GM23338 (cell line): ENCODE results near the gene YTHDF1. TPM values are rescaled to one million over a fixed set of nuclear protein-coding genes. Genes with fewer than 3 reads are reported as not detected.

Source experiments
- ATAC-seq: fragments of 200-7000 bp; cut with Tn5 transposase; 3 replicates; pipeline ENCODE4 v1.9.1; 2020
- DNase-seq: peaks from one replicate; pipeline ENCODE4 v3.0.0-alpha.2; 2015; ENCODE audit warnings: low spot score
- H2AFZ ChIP-seq: fragments of 200-600 bp; sonication (generic); 2 replicates; pipeline ENCODE4 v1.8.0; 2016; ENCODE audit warnings: antibody characterized with exemption, mild to moderate bottlenecking, moderate library complexity
- H3F3A ChIP-seq: fragments of 200-600 bp; sonication (generic); replicated peaks from 2 replicates; pipeline ENCODE4 v1.8.0; 2017; ENCODE audit warnings: antibody characterized with exemption, mixed run types, low read depth
- H3K27ac ChIP-seq: fragments of 200-600 bp; sonication (generic); 2 replicates; pipeline ENCODE4 v1.6.1; 2016; ENCODE audit warnings: low read depth
- H3K27me3 ChIP-seq: fragments of 200-600 bp; sonication (generic); 2 replicates; pipeline ENCODE4 v1.8.0; 2016; ENCODE audit warnings: mild to moderate bottlenecking, mixed run types, moderate library complexity; ENCODE audit not compliant: insufficient read depth
- H3K36me3 ChIP-seq: fragments of 200-600 bp; sonication (generic); 2 replicates; pipeline ENCODE4 v1.8.0; 2016; ENCODE audit warnings: mild to moderate bottlenecking; ENCODE audit not compliant: insufficient read depth
- H3K4me1 ChIP-seq: fragments of 200-600 bp; sonication (generic); 2 replicates; pipeline ENCODE4 v1.8.0; 2016; ENCODE audit warnings: mild to moderate bottlenecking, moderate library complexity; ENCODE audit not compliant: insufficient read depth
- H3K4me2 ChIP-seq: fragments of 200-600 bp; sonication (generic); 2 replicates; pipeline ENCODE4 v1.7.1; 2017; ENCODE audit warnings: mixed run types
- H3K4me3 ChIP-seq: fragments of 200-600 bp; sonication (generic); 2 replicates; pipeline ENCODE4 v1.6.1; 2016; ENCODE audit warnings: mixed run types
- H3K79me2 ChIP-seq: fragments of 200-600 bp; sonication (generic); replicated peaks from 2 replicates; pipeline ENCODE4 v1.8.0; 2017; ENCODE audit warnings: mild to moderate bottlenecking; ENCODE audit not compliant: insufficient read depth
- H3K9me2 ChIP-seq: fragments of 200-600 bp; sonication (generic); 2 replicates; pipeline ENCODE4 v1.8.0; 2017; ENCODE audit not compliant: insufficient read depth
- H4K20me1 ChIP-seq: fragments of 200-600 bp; sonication (generic); replicated peaks from 2 replicates; pipeline ENCODE4 v1.8.0; 2017; ENCODE audit warnings: mild to moderate bottlenecking; ENCODE audit not compliant: insufficient read depth
- H3K27ac Mint-ChIP-seq: 2 replicates; pipeline ENCODE4 v1.8.0; 2020; ENCODE audit warnings: inconsistent platforms, mild to moderate bottlenecking, moderate library complexity, mixed read lengths
- H3K27me3 Mint-ChIP-seq: 3 replicates; pipeline ENCODE4 v1.8.0; 2022; ENCODE audit warnings: low read depth, mild to moderate bottlenecking, moderate library complexity, mixed read lengths, inconsistent platforms; ENCODE audit not compliant: insufficient read depth, poor library complexity
- H3K36me3 Mint-ChIP-seq: 3 replicates; pipeline ENCODE4 v1.8.0; 2021; ENCODE audit warnings: low read depth, mild to moderate bottlenecking, inconsistent platforms, moderate library complexity, mixed read lengths
- H3K4me1 Mint-ChIP-seq: 3 replicates; pipeline ENCODE4 v1.8.0; 2020; ENCODE audit warnings: mild to moderate bottlenecking, inconsistent platforms, mixed read lengths
- H3K4me3 Mint-ChIP-seq: 3 replicates; pipeline ENCODE4 v1.8.0; 2021; ENCODE audit warnings: moderate library complexity, mild to moderate bottlenecking, inconsistent platforms, mixed read lengths
- H3K9me3 Mint-ChIP-seq: 3 replicates; pipeline ENCODE4 v1.8.0; 2020; ENCODE audit warnings: moderate library complexity, mild to moderate bottlenecking, inconsistent platforms, mixed read lengths
- CREB1 ChIP-seq: fragments of 250-450 bp; sonication (Bioruptor Pico); IDR thresholded peaks from 2 replicates; pipeline ENCODE4 v1.5.0; 2020; ENCODE audit warnings: low read depth, mild to moderate bottlenecking, moderate library complexity
- CTCF ChIP-seq, 2 experiments: fragments of 200-600 bp in 1 of 2; sonication (generic) in 1 of 2; conservative IDR thresholded peaks; 2 replicates each; pipeline versions ENCODE4 v1.5.1 to v1.6.1; 2016 to 2017; ENCODE audit warnings: antibody characterized with exemption in 2 of 2, low read depth in 2 of 2, mild to moderate bottlenecking in 2 of 2, moderate library complexity in 1 of 2
- ETS1 ChIP-seq: IDR thresholded peaks from 2 replicates; pipeline ENCODE4 v1.6.1; 2016; ENCODE audit warnings: antibody characterized with exemption
- EZH2 ChIP-seq: fragments of 200-600 bp; sonication (generic); IDR thresholded peaks from one replicate; pipeline ENCODE4 v1.8.0; 2017; ENCODE audit warnings: antibody characterized with exemption, mild to moderate bottlenecking, low read depth; ENCODE audit not compliant: unreplicated experiment
- NANOG ChIP-seq: IDR thresholded peaks from 2 replicates; pipeline ENCODE4 v1.6.1; 2016; ENCODE audit warnings: antibody characterized with exemption, borderline replicate concordance
- REST ChIP-seq: IDR thresholded peaks from one replicate; pipeline ENCODE4 v1.6.1; 2018; ENCODE audit warnings: antibody characterized with exemption; ENCODE audit not compliant: unreplicated experiment
- STAT1 ChIP-seq: IDR thresholded peaks from one replicate; pipeline ENCODE4 v1.6.1; 2016; ENCODE audit warnings: antibody characterized with exemption; ENCODE audit not compliant: unreplicated experiment
- ZNF114 ChIP-seq: fragments of 250-450 bp; sonication (Bioruptor Pico); IDR thresholded peaks from 2 replicates; pipeline ENCODE4 v1.5.0; 2020; ENCODE audit warnings: mild to moderate bottlenecking, moderate library complexity
- ZNF331 ChIP-seq: fragments of 250-450 bp; sonication (Bioruptor Pico); IDR thresholded peaks from 2 replicates; pipeline ENCODE4 v1.5.0; 2020; ENCODE audit warnings: low read depth, mild to moderate bottlenecking, moderate library complexity
- polyA plus RNA-seq: library from polyadenylated mRNA; unstranded; fragments of >200 nt; fragmentation: Nextera tagmentation; extraction: Ambion mirVana; gene quantifications from 2 replicates; pipeline ENCODE4 v1.2.1, GENCODE V29; 2016
- total RNA-seq: library from RNA; depleted of rRNA; stranded (reverse); fragments of >200 nt; shearing (Covaris generic); gene quantifications from 2 replicates; pipeline ENCODE4 v1.2.3, GENCODE V29; 2014

Gene YTHDF1
- total and polyA plus RNA-seq, 2 experiments from 2014 or later: 30.9 to 64.3 TPM

- Histone ChIP-seq H2AFZ (peak overlapping the region; percentile 74), H4K20me1 (no peaks in the 10 kb centered on the region), H3K4me2 (no peak overlapping the region), H3F3A (no peaks in the 10 kb centered on the region), H3K36me3 (no peaks in the 10 kb centered on the region), H3K4me1 (no peaks in the 10 kb centered on the region), H3K4me3 (no peak overlapping the region), H3K79me2 (no peaks in the 10 kb centered on the region), H3K27me3 (no peaks in the 10 kb centered on the region), H3K27ac (no peak overlapping the region), H3K9me2 (no peaks in the 10 kb centered on the region)
- Mint-ChIP-seq H3K36me3 (peaks cover 8% of the 10 kb centered on the region), H3K9me3 (peaks cover 23% of the 10 kb centered on the region), H3K27ac (no peak overlapping the region), H3K4me3 (no peak overlapping the region), H3K27me3 (peaks cover 7% of the 10 kb centered on the region), H3K4me1 (peaks cover 9% of the 10 kb centered on the region; the same call in 1 of the 3 replicates)
- TF ChIP-seq ETS1 (no peak), REST (no peak), EZH2 (no peak), CTCF (conservative IDR thresholded peaks at IDR 0.05; ENCODE audit: low read depth in 2 of 2) (no peak)
- ATAC-seq: no peak
- DNase-seq: no peak
Measured at GRCh38 chr20:63152322-63153253, 63.3 kb downstream of the YTHDF1 start.

GRCh38 chr20:63151554-63152321 lies 64.2 kb downstream of the YTHDF1 start:
- H3K4me3 ChIP-seq: no peak overlapping the region
- H2AFZ ChIP-seq: peak overlapping the region; percentile 74
- H3K4me3 Mint-ChIP-seq: no peak overlapping the region
- H3K4me1 Mint-ChIP-seq: peaks cover 9% of the 10 kb centered on the region; the same call in 1 of the 3 replicates
- no peaks in the 10 kb centered on the region for H3K27me3 ChIP-seq
- H3K27ac ChIP-seq: no peak overlapping the region
- no peaks in the 10 kb centered on the region for H3F3A ChIP-seq
- H3K36me3 Mint-ChIP-seq: peaks cover 8% of the 10 kb centered on the region
- H3K36me3 ChIP-seq: no peaks in the 10 kb centered on the region
- ATAC-seq: no peak
- no peaks in the 10 kb centered on the region for H4K20me1 ChIP-seq
- no peak for DNase-seq
- H3K9me3 Mint-ChIP-seq: peaks cover 28% of the 10 kb centered on the region
- H3K4me1 ChIP-seq: no peaks in the 10 kb centered on the region
- H3K9me2 ChIP-seq: no peaks in the 10 kb centered on the region
- no peak overlapping the region for H3K4me2 ChIP-seq
- H3K27me3 Mint-ChIP-seq: peaks cover 7% of the 10 kb centered on the region
- no peaks in the 10 kb centered on the region for H3K79me2 ChIP-seq
- H3K27ac Mint-ChIP-seq: no peak overlapping the region
- TF ChIP-seq ZNF114 (CRISPR knock-in tag): no peak
- TF ChIP-seq CREB1: no peak
- TF ChIP-seq NANOG: no peak
- TF ChIP-seq CTCF (conservative IDR thresholded peaks at IDR 0.05; ENCODE audit: low read depth in 2 of 2): no peak
- TF ChIP-seq ZNF331 (CRISPR knock-in tag): no peak
- TF ChIP-seq EZH2: no peak
- no peak for TF ChIP-seq STAT1
- no peak for TF ChIP-seq ETS1
